ENCODE measurements around the gene ARHGAP25. TPM values are rescaled to one million over a fixed set of nuclear protein-coding genes. Genes with fewer than 3 reads are reported as not detected.

ARHGAP25 gene
- total and polyA plus RNA-seq, 10 of the 15 experiments (the other 5 are each of a cell fraction or from before 2014, with no cell fraction given): 0.15 to 1.0 (median 0.46) TPM

GRCh38 chr2:68717305-68717661 lies 17.3 kb upstream of the ARHGAP25 start (continued):
- TF ChIP-seq PKNOX1 (IDR thresholded peaks at IDR 0.05): peak; percentile 37; the same call in 1 of the 2 replicates

- no peaks in the 10 kb centered on the region; the same call in 2 of the 3 replicates for H3K9me3 ChIP-seq (replicated peaks; ENCODE audit: control insufficient read depth, insufficient read depth, low read length)
- CTCF ChIA-PET: interaction anchor here (0.7 to 2.8 kb wide), 2 partner anchors 9 to 257 kb away, joined by 3 to 9 read pairs; no protein-coding TSS in a partner anchor
- DNase-seq (ENCODE audit: low read depth, low spot score) (no peak), FAIRE-seq (no peak), ATAC-seq (no peak)
- no peak overlapping the region for H3K9ac ChIP-seq (ENCODE audit: control insufficient read depth, insufficient read depth, low read length)
- RAD21 ChIA-PET (ENCODE audit: unreplicated experiment): no interaction called here
- H3K4me1 ChIP-seq (ENCODE audit: control insufficient read depth, insufficient read depth, low read length): peaks cover 42% of the 10 kb centered on the region
- TF ChIP-seq YY1 (IDR thresholded peaks at IDR 0.05; ENCODE audit: low read depth, low read length) (no peak), YBX1 (IDR thresholded peaks at IDR 0.05) (no peak), ZNF592 (IDR thresholded peaks at IDR 0.05) (no peak), NFIC (IDR thresholded peaks at IDR 0.05; ENCODE audit: low read depth, low read length) (no peak)
- no peaks in the 10 kb centered on the region for H3K79me2 ChIP-seq (ENCODE audit: control insufficient read depth, insufficient read depth, low read length)
- no peaks in the 10 kb centered on the region for H4K20me1 ChIP-seq (ENCODE audit: control insufficient read depth, insufficient read depth)
- no peak overlapping the region for H3K4me3 ChIP-seq
- WGBS (ENCODE audit: insufficient coverage, insufficient replicate concordance, low lambda C conversion rate, missing lambda C conversion rate): 82% methylated on average over 4 of the region's 4 CpGs
- in situ Hi-C loops (cut with MboI): no loop called here
- POLR2A ChIA-PET: no interaction called here
- no TSS peak for BruUV-seq (replicated peaks)
- no peak overlapping the region for H3K27ac ChIP-seq (ENCODE audit: control insufficient read depth, insufficient read depth)
- H3K36me3 ChIP-seq (ENCODE audit: control insufficient read depth in 2 of 2, insufficient read depth in 2 of 2, low read length in 1 of 2): no peaks in the 10 kb centered on the region
- intact Hi-C loops (cut with micrococcal nuclease; ENCODE audit: unreplicated experiment): loop anchor here (5.0 kb wide), 1 partner anchor 68 kb away; no protein-coding TSS in a partner anchor
- SMC1A ChIA-PET (ENCODE audit: uncharacterized antibody, unreplicated experiment): no interaction called here
- H3K4me2 ChIP-seq (ENCODE audit: control insufficient read depth, insufficient read depth): no peak overlapping the region
- H3K27me3 ChIP-seq (replicated peaks in 1 of 2; ENCODE audit: control insufficient read depth in 2 of 2, insufficient read depth in 2 of 2, low read length in 1 of 2): no peaks in the 10 kb centered on the region
- no peak overlapping the region for H2AFZ ChIP-seq (ENCODE audit: control insufficient read depth, low read depth, low read length)
Measured at GRCh38 chr2:68719912-68720311, 14.7 kb upstream of the ARHGAP25 start.

Data from GM12878 (cell line).